HT1080 (cell line): ENCODE data around the gene PRRX1. TPM values are rescaled to one million over a fixed set of nuclear protein-coding genes. Genes with fewer than 3 reads are reported as not detected.

Source experiments
- DNase-seq: peaks from one replicate; pipeline ENCODE4 v3.0.0-alpha.2; 2015; ENCODE audit warnings: low read depth
- total RNA-seq: library from RNA; depleted of rRNA; stranded (reverse); fragments of >200 nt; shearing (Covaris generic); gene quantifications from 2 replicates; pipeline ENCODE4 v1.2.3, GENCODE V29; 2014

Gene PRRX1
- total RNA-seq, 1 experiment from 2014 or later: not detected

GRCh38 chr1:170714938-170715337, 51.0 kb downstream of the PRRX1 start:
- no peak for DNase-seq

GRCh38 chr1:170716835-170717429, 53.0 kb downstream of the PRRX1 start:
- no peak for DNase-seq

GRCh38 chr1:170720661-170721060, 56.7 kb downstream of the PRRX1 start:
- no peak for DNase-seq

DNA sequence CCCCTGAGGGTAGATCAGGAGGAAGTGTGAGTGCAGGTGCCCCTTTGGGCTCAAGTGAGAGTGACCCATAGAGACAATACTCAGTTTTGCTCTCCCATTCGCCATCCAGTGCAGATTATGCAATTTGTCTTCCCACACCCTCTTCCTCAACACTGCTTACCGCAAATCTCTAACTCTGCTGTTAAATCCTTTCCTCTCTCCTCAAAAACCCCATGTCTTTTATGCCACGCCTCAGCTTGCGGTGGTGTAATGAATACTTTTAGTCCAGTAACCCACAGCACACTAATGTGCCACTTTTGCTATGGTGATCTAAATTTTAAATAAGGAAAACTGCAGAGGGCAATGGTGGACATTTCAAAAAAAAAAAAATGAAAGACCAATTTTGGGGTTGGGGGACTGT, 57.7 kb downstream of the PRRX1 start:
- DNase-seq: no peak

DNA sequence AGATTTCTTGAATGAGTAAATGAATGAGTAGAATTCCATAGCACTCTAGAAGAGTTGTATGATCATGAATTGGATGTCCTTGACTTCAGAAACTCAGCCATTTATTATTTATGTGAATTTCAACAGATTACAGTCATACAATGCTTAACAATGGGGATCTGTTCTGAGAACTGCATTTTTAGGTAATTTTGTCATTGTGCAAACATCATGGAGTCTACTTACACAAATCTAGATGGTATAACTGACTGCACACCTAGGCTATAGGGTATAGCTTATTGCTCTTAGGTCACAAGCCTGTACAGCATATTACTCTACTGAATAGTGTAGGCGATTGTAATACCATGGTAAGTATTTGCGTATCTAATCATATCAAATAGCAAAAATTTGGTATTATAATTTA, 59.6 kb downstream of the PRRX1 start:
- DNase-seq: no peak

DNA sequence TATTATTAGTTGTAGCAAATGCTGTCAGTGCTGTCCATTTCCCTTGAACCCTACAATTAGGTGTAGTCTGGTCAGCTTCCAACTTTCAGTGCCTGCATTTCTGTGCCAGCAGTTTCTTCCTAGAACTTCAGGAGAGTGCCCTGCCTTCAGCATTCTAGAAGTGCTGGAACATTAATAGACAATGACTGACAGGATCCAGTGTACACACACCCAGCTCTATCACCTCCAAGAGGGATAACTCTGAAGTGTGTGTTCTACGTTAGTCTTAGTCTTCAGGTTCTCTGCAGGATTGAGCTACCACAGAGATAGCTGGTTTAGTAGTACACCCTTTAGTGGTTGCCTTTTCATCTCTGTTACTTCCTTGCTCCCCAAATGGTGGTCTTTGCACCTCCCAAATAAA, 61.4 kb downstream of the PRRX1 start:
- DNase-seq: no peak

- no peak for DNase-seq
These were observed 64.0 kb downstream of the PRRX1 start for GRCh38 chr1:170727963-170728362.

DNA sequence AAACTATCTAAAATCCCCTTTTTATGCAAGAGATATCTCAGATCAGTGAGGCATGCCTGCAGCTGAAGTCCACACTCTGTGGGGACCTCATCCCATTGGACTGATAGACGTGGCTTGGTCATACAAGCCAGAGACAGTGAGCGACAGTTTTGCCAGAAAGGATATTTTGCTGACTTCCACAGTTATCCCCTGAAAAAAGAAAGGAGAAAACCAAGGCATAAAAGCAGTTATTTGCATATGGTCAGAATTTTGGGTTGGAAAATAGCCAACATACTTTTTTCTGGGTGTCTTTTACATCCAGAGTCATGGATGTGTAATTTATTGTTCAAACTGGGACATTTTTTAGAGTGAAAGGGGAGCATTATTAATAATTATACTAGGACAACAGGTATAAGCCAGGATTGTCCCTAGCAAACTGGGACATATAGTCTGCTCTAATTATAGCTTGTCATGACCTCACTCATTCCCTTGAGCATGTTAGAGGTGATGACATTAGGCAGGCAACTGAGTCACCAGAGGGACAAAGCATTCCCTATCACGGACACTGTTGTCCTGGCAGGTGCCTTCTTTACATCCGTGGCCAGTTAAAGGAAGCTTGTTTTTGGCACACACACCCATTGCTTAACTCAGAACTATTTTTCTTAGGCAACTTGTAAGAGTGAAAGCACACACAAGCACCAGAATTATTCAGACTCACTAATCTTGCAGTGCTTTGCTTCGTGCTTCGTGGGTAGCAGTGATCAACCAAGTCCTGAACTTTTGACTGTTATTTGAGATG, 65.5 kb downstream of the PRRX1 start:
- DNase-seq: no peak

DNA sequence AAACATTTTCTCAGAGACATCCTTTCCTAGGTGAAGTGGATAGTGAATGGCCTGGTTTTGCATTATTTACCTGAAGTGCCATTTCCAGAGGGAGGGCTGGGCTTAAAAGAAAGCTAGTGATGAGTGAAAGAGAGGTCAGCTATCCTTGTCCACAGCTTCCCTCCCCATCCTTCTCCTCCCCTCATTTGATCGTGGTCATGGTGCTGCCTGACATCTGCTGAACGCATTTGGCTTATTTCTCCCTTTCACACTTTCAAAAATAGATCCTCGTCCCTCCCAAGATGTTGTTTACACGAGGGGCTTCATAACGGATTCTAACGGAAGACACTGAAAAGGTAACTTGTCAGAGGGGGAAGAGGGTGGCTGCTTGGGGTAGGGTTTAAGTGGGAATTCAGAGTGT, 66.1 kb downstream of the PRRX1 start:
- DNase-seq: no peak

DNA sequence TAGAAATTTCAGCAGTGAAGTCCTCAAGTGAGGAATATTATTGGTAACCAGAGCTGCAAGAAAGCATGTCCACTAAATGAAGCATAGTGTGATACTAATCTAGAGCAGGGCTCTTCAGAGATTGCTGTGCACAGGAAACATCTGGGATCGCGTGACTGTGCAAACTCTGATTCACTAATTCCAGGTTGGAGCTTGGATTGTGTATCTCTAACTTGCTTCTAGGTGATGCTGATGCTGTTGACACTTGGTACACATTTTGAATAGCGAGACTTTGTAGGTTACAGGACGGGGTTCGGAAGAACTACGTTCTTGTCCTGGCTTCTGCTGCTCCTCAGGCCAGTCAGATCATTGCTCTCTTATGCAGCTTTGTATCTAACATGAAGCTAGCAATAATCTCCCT, 66.5 kb downstream of the PRRX1 start:
- no peak for DNase-seq

DNA sequence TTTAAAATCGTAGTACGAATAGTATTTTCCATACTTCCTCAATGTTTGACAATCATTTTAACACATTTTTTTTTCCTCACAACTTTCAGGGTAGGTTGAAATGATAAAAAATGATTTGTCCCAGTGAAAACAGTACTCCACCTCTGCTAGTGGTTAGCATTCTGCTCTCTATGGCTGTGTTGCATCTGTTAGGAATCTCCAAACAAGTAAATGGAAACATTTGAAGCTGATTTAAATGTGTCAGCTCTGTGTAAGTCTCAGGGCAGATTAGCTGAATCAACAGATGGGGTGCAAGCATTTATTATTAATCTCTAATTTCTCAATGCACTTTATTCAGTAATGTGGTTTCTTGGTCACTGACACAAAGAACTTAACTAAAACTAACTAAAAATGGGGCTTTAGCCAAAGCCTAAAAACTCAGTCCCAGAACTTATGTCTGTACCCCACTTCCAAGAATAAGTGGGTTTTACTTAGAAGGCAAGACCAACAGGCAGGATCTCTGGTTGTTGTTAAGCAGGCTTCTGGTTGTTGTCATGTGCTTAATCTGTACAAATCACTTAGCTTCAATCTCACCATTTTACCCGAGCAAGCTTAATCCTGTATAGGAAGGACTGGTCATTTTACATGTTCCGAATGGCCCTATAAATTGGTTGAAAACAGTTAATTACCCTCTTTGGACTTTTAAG, 67.8 kb downstream of the PRRX1 start:
- no peak for DNase-seq

- no peak for DNase-seq
These were observed 68.3 kb downstream of the PRRX1 start for GRCh38 chr1:170732252-170732588.

GRCh38 chr1:170734412-170735175, 70.7 kb downstream of the PRRX1 start:
- DNase-seq: peak; percentile 18

GRCh38 chr1:170735366-170736263, 71.7 kb downstream of the PRRX1 start:
- DNase-seq: no peak

GRCh38 chr1:170739803-170740202, 75.9 kb downstream of the PRRX1 start:
- DNase-seq: no peak

- DNase-seq: no peak
These were observed 77.7 kb downstream of the PRRX1 start for GRCh38 chr1:170741678-170742077.

DNA sequence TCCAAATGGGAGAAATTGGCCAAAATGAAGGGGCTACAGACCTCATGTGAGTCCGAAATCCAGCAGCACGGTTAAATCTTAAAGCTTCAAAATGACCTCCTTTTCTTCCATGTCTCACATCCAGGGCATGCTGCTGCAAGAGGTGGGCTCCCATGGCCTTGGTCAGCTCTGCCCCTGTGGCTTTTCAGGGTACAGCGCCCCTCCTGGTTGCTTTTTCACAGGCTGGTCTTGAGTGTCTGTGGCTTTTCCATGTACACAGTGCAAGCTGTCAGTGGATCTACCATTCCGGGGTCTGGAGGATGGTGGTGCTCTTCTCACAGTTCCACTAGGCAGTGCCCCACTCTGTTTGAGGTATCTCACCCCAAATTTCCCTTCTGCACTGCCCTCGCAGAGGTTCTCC, 78.7 kb downstream of the PRRX1 start:
- no peak for DNase-seq

- no peak for DNase-seq
These were observed 79.2 kb downstream of the PRRX1 start for GRCh38 chr1:170743083-170743482.

- DNase-seq: no peak
These were observed 85.6 kb downstream of the PRRX1 start for GRCh38 chr1:170749549-170749948.

GRCh38 chr1:170749959-170750358, 86.0 kb downstream of the PRRX1 start:
- DNase-seq: no peak

- DNase-seq: no peak
These were observed 91.9 kb downstream of the PRRX1 start for GRCh38 chr1:170755795-170756194.
